Hematopoietic multipotent progenitor cell treated with erythropoietin and hydrocortisone succinate and interleukin-3 and kit ligand, for 8 days (in vitro differentiated cells): ENCODE measurements around the gene CCNI.
"Not testable (repeated sequence)": the region's sequence is repeated elsewhere in the genome, so short reads cannot be mapped to it uniquely, and the experiment has no call there.

Source experiments
- DNase-seq: peaks from one replicate; pipeline ENCODE4 v3.0.0-alpha.2; 2015

The CCNI gene

DNA sequence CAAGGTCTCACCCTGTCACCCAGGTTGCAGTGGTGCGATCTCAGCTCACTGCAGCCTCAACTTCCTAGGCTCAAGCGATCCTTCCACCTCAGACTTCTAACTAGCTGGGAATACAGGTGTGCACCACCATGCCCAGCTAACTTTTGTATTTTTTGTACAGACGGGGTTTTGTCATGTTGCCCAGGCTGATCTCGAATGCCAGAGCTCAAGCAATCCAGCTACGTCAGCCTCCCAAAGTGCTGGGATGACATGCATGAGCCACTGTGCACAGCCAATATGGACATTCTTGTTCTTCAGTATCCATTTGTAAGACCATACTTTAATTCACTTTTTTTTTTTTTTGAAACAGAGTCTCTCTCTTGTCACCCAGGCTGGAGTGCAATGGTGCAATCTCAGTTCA is 3.5 kb upstream of the CCNI start:
- no peak for DNase-seq

DNA sequence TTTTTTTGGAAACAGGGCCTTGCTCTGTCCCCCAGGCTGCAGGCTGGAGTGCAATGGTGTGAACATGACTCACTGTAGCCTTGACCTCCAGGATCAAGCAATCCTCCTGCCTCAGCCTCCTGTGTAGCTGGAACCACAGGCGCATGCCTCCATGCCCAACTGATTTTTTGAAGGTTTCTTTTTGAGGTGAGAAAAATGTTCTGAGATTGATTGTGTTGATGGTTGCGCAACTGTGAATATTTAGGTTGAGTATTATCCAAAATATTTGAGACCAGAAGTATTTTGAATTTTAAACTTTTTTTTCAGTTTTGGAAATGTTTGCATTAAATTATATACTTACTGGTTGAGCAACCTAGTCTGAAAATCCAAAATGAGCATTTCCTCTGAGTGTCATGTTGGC is 2.6 kb upstream of the CCNI start:
- no peak for DNase-seq

DNA sequence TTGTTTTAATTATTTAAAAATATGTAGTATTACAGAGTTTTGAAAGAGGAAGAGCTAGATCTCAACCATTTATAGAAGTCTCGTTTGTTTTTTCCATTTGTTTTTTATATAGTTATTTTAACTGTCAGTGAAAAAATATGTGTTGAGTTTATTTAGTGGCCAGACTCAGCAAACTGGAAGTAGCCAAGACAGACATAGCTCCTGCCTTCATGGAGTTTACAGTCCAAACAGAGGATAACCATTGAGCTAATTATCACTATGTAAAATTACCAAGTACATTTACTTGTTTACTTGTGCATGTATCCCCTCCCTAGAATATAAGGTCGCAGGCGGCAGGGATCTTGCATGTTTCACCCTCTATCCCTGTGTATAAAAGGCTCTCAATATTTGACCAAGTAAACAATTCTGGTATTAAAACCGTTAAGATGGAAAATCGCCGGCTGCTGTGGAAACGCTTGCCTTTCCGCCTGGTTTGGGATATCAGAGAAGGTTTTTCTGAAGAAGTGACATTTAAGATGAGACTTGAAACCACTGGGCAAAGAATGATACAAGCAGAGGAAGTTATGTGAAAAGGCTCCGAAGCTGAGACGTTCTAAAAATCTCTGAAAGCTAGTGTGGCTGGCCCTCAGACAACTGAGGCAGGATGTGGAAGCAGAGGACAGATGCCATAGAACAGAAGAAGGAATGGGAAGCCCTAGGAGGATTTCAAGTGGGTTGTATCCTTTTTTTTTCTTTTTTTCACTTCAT is 1.3 kb upstream of the CCNI start:
- DNase-seq: no peak

DNA sequence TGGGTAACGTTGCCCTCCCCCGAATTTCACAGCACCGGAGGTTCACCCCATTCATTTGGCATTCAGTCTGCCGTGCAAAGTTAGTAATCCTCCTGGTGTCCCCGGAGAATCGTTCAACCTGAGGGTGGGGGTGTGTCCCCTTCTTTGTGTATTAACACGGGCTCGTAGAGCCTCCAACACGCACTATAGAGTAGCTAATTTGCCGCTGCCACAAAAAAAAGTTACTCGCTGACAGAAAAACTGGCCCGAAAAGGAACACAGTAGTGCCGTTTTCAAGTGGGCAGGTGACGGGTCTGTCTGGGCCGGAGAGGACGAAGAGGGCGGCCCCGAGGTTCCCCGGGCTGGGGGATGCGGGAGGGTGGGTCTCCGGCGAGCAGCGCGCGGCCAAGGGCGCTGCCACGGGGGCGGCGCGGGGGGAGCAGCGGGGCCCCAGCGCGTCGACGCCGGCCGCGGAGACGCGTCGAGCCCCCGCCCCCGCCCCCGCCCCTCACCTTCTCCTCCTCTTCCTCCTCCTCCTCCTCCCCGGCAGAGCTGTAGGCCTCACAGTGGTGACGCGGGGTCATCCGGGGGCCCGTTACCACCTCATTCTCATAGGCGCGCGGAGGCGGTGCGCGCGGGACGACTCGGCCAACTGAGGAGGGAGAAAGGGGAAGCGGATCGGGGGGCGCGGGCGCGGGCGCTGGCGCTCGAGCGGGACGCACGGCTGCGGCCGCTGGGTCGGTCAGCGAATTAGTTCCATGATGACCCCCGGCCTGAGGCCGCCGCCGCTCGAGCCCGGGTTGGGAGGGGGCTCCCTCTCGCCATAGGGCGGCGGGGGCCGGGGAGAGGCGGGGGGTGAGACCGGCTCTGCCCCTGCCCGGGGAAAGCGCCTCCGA is 571 bp downstream of the CCNI start:
- DNase-seq: peak; percentile 82

DNA sequence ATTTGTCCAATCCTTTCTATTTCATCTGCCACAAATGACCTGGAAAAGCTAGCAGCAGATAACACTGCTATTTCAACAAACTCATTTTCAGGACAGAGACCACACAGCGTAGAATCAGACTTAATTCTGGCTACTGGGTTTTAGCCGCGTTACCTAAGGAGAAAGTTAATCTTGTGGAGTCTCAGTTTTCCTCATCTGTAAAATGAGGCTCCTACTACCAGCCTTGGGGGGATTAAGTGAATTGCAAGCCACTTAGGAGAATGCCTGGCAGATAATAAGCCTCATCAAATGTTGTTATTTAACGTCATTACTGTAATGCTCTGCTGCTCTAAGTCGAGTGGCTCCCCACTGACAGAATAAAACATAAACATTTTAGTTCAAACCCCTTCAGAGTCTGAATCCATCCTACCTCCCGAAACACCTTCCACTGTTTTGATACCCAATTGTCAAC is 1.4 kb downstream of the CCNI start:
- peak; percentile 11 for DNase-seq

DNA sequence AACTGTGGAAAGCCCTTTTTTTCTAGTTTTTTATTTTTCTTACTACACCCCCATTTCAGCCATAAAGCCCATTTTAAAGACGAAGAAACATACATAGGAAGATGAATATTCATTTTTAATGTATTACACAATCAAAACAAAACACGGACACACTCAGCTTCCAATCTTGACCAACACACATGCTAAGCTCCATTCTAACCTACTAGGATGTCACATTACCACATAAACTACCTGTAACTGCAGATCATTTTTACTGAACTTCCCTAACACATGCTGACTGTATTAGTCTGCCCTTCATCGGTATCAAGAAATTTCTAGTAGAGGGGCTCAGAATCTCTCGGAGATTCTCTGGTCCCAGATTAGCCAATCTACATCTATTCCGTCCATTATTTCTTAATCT is 1.8 kb downstream of the CCNI start:
- DNase-seq: peak; percentile 16

DNA sequence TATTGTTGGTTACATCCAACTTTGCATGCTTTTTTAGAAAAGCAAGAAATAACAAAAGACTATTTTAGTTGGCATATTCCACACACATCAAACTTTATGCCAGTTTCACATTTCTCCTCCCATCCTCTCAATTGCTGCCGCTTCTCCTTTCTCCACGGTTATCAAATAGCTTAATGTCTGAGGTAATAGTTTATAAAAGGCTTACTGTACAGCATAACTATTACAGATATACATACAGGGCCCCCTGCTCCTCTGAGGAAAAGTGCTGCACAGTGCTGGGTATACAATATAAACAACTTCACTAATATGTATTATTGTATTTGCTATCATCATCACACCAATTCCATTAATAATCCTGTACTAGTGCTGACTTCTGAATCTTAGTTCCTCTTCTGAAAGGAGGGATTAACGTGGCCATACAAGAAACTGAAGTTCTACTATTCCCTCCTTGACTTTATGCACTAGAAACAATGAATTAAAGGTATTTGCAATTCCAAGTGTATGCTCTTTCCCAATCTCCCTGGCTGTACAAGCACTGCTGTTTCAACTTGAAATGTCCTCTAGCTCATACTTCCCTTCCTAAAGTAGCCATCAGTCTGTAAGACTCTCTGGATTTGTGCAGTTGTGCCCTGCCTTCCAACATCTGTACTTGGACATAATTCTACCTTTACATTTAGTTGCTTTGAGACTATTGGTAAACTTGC is 2.5 kb downstream of the CCNI start:
- peak; percentile 23 for DNase-seq

DNA sequence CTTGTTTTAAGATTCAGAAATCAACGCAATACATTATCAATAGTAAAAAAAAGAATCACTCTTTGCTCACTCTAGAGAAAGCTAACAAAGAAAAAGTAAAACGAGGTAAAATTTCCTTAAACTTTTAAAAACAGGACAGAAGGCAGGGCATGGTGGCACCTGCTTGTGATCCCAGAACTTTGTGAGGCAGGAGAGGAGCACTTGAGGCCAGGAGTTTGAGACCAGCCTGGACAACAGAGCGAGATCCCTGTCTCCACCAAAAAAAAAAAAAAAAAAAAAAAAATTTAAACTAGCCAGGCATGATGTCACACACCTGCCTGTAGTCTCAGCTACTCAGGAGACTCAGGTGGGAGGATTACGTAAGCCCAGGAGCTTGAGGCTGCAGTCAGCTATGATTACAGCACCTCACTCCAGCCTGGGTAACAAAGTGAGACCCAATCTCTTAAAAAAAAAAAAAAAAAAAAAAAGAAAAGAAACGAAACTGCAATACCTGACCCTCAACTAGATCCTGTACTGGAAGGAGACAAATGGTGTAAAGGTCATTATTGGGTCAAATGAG is 3.5 kb downstream of the CCNI start:
- DNase-seq: no peak

DNA sequence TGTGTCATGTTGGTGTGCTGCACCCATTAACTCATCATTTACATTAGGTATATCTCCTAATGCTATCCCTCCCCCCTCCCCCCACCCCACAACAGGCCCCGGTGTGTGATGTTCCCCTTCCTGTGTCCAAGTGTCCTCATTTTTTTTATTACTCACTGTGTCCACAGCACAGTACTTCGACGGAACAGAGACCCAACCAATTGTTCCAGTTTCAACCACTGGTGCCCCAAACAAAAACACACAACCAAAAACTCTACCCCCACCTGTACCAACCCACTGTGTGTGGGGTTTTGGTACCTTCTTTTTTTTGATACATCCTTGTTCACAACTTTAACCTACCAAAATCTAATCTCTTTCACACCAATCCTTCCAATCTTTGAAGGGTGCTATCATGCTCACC is 6.3 kb downstream of the CCNI start:
- not testable (repeated sequence) for DNase-seq

DNA sequence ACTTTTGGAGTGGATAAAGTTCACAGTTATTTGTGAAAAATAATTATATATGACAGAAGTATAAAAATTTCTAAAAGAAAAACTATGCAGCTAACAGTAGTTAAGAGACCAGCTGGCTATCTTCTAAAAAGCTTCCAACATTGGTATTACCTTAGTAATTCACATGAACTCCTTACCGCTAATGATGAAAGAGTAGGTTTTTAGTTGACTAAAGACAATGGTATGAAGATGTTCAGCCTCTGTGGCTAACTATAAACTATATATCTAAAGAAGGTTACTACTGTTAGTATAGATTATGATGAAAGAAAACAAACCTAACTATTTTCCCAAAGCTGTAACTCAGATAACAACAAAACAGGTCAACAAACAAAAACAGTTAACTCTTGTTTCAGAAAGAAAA is 10.4 kb downstream of the CCNI start:
- no peak for DNase-seq

DNA sequence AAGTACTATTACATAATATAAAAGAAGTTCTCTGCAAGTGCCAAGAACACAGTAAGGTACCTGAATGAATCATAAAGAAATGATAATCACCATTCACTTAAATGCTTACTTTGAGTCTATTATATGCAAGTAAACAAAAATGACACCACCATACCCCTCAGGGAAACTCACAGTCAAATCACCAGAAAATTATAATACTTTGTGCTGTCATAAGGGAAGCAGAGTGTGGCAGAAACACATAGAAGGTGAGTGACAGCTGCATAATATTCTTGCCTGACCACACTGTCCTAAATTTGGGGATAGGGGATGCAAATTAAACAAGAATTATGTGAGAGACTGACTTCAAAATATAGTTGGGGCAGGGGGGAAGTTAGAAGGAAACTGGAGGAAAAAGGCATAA is 12.9 kb downstream of the CCNI start:
- DNase-seq: no peak

DNA sequence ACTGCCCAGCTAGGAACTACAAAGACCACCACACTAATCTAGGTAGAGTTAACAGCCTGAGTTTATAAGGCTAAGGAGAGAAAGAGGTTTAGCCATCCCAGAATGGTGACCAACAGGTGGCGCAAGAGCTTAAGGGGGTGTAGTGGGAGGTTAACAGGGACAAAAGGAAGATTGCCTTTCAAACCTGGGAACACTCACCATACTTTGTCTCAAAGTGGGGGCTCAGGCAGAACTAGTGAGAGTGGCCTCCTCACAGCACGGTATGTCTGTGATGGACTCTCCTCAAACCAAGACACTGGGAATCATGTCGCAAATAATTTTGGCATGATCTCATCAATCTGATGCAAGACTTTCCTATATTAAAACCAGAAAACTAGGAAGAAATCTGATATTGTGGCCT is 23.4 kb downstream of the CCNI start:
- peak; percentile 76 for DNase-seq

DNA sequence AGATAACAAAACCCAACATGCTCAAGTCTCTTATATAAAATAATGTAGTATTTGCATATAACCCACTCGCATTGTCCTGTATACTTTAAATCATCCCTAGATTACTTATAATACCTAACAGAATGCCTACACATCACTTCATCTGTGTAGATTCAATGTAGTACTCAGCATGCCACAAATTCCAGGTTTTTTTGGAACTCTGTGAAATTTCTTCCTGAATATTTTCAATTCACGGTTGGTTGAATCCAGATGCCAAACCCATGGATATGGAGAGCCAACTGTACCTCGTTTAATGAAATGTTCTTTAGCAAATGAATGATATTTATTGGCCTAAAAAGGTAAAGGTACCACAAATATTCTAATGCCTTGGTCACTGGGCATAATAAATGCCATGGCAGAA is 24.8 kb downstream of the CCNI start:
- DNase-seq: no peak

DNA sequence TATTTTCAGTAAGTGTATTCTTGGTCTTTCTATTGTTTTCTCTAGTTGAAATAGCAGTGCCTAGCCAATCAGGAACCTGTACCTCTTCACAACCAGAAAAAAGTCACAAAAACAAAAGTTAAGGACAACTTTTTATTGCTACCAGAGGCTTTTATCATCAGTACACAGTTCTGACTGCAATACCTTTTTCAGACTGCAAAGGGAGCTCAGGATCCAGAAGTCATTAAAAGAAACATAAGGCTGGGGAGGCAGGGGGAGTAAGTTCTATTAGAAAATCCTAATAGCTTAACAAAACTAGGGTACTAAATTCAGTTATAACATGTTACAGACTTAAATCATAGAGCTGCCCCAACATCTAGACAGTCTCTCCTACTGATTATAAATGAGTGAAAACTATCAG is 28.8 kb downstream of the CCNI start:
- DNase-seq: peak; percentile 52

DNA sequence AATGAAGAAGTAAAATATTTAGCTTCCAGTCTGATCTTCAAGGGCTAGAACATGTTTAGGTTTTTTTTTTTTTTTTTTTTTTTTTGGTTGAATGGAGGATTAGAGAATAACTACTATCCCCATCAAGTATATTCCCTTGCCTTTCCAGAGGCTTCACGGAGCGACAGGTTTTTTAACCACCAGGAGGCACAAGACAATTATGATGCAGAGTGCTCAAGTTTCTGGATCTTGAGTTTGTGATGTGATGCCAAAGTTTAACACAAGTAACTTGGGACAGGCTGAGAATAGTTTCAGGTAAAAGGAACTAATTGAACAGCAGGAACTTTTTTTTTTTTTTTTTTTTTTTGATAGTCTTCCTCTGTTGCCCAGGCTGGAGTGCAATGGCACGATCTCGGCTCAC is 30.3 kb downstream of the CCNI start:
- peak; percentile 14 for DNase-seq

DNA sequence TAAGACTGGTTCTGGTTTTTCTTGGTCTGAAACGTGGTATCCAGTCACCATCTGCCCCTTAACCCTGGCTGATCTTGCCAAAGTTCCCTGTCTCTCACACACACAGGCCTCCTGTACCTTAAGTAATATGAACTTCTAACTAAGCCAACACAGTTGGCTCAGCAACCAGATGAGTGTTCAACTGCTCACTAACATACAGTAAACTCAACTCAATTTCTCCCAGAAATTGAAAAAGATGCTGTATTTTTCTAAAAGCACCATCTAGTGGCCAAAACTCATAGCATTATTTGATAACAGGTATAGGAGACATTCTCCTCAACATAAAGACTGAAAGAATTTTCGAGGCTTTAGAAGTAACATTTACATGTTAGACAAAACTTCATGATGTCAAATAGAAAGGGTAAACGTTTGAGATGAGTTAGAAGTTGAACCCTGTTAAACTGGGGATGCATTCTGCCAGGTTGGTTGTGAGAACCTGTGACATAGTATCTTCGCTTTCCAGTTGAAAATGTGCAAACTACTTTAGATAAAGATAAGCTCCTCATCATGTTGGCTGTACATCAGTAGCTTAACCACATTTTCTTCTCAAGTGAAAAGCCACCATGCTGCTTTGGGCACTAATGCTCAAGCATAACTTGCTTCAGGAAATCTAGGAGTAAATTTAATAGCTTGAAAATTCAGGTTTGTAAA is 31.2 kb downstream of the CCNI start:
- peak; percentile 80 for DNase-seq

DNA sequence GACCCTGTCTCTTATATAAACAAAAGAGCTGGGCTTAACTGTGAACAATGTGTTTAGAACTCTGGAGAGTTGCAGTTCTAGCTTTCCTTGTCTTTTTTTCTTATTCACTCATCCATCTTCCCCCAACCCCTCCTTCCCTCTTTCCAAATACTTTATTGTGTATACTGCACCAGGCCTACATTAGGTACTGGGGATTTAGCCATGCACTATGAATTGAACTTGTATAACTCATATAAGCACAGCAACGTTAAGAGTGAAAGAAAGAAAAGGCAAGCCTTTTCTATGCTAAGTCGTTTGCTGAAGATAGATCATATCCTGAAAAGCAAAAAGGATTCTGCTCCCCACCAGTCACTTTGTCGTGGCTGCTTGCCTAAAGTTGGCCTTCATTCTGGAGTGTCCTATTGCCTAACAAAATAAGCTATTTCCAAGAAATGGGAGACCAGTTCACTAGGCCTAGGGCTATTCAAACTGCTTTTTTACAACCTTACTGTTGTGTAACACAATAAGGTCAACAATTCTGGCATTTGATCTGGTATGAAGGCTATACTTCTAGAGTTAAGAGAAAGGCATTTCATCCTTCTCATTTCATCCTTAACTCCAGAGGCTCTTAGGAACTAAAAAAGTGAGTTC is 32.2 kb downstream of the CCNI start:
- DNase-seq: no peak

DNA sequence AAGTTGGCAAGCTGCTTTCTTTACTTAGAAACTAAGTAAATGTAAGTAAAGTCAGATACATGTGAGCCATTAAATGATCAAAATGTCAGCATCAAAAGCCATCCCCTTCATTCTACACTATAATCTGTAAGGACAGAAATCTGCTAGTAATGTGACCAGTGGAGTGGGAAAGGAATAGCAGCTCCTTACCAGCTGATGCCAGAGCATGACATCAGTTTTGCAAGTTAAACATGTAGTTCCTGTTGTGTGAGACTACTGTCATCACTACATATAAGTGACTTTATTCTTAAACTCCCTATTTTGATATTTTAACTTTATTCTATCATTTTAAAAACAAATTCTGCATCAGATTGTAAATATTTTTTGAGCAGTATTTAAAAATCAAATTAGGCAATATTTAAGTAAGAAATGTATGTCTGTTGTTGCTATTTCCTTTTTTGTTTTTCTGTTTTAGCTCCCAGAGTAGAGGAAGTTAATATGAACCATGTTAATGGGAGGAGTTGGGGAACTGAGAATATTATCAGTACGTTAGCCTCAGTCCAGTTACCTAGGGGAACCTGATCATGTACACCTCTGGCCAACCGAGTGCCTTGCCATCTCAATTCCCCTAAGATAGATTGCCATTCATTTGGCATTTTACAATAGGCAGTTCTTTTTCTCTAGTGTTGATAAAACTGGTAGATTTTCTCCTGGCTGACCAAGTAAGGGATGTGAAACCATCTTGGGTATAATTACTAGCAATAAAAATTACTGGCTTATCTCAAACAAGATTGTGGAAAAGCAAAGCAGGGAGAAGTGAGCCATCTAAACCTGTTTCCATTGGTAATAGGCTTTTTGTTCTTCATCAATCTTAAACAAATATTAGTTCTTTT is 34.7 kb downstream of the CCNI start:
- no peak for DNase-seq

DNA sequence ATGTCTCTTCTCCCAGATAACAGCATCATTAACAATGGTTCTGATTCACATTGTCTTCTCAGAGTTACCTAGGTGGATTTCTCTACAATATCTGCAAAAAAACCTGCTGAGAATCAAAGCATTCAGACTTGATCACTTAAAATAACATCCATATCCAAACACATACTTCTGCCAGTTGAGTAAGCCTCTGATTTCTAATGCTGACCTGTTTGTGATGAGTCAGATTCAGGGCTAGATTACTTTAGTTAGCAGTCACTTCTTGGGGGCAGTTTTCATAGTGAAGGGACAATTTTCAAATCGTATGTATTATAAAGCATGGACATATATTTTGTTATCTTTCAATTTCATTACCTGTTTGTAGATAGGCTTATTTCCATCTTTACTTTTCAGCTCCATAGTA is 35.5 kb downstream of the CCNI start:
- no peak for DNase-seq

DNA sequence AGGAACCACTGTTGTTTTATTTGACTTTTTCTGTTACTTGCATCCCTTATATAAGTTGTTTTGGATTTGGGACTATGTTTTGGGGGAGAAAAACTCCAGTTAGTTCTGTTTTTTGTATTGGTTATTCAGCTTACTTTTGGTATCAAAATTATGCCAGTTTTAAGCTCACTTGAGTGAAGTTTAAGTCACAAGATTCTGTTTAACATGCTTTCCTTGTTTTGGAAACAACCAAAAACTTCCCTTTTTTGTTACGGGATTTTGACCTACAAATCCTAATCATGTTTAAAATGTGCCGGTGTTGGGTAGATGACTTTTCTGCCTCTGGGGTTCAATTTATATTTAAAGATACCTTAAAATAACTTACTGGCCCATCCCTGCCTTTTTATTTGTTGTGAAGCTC is 36.0 kb downstream of the CCNI start:
- no peak for DNase-seq

DNA sequence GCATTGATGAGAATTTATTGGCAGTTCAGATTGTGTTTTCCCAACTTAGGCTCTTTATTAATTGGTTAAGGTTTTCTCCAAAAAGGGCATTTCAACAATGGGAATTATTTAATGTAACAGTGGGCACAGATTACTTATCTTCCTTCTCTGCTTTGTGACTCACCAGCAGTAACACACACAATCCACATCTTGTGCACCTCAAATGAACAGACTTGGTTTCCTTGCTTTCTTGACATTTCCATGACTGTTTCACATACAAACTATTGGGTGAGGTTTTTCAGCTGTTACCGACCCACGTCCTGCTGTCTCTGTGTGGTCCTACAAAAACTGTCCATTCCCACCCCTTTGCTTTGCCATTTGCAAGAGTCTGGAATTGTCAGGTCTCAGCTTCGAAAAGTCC is 38.1 kb downstream of the CCNI start:
- no peak for DNase-seq
